HG03565 (cell line): ENCODE data around the gene ZMYM3.

Experiments used
- ATAC-seq: cut with Tn5 transposase; IDR thresholded peaks from one replicate; pipeline ENCODE4 v1.9.1; 2021; ENCODE audit warnings: mild to moderate bottlenecking, moderate library complexity; ENCODE audit not compliant: unreplicated experiment

Gene ZMYM3

GRCh38 chrX:71253253-71254091, 468 bp downstream of the ZMYM3 start:
- no peak for ATAC-seq

GRCh38 chrX:71252221-71252620, 1.7 kb downstream of the ZMYM3 start:
- no peak for ATAC-seq

GRCh38 chrX:71251466-71251973, 2.4 kb downstream of the ZMYM3 start:
- ATAC-seq, result no peak

GRCh38 chrX:71250841-71251240, 3.1 kb downstream of the ZMYM3 start:
- no peak for ATAC-seq

- ATAC-seq, result no peak
Observed at GRCh38 chrX:71245159-71245558, 8.8 kb downstream of the ZMYM3 start.

DNA sequence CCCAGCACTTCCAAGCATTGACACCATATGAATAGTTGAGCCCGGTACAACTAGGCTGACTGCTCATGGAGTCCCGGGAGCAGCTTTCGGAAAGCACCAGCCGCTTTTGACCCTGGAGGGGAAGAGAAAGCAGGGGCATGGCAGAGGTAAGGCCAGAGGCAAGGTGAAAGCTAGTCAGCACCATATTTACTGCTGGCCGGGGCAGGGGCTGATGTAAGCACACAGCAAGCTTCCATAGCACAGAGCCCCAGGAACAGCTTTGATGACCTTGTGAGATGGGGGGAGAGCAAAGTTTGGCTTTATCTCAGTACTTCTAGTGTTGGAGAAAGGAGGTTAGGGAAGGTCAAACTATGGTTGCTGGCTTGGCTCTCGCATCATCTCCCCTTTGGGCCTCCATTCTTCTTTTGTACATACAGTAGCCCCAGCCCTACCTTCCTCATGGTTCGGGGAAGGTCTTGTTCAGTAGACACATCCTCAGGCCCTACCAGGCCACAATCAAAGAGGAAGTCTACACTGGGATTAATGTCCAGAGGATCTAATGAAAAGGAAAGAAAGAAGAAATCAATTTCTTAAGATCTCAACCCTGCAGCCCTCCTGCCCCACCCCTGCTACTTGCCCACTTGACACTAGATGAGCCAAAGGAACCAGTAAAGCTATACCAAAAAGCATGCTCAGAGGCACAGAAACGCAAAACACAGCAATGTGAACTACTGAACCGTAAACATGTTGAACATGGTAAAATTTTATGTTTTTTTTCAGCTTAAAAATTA, 9.4 kb downstream of the ZMYM3 start:
- no peak for ATAC-seq

DNA sequence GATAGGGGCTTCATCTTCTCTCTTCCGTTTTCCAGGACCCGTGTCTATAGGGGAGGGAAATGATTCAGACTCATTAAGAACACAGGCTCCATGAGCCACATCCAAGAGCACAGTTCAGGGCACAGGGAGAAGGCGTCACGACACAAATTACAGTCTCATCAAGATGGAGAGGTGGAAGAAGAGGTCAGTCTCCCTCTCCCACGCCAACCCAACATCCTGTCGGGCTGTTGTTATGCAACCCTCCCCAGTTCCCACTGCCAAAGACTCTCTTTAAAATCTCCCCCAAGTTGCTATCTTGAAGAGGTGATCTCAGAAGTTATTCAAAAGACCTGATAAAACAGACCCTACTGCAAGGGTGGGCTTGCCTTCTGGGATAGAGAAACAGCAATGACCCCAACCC, 12.6 kb downstream of the ZMYM3 start:
- no peak for ATAC-seq

GRCh38 chrX:71239781-71240180, 14.2 kb downstream of the ZMYM3 start:
- ATAC-seq, result no peak

- ATAC-seq, result no peak
Observed at GRCh38 chrX:71236836-71237235, 17.1 kb downstream of the ZMYM3 start.

- ATAC-seq, result no peak
Observed at GRCh38 chrX:71235482-71235881, 18.5 kb downstream of the ZMYM3 start.

DNA sequence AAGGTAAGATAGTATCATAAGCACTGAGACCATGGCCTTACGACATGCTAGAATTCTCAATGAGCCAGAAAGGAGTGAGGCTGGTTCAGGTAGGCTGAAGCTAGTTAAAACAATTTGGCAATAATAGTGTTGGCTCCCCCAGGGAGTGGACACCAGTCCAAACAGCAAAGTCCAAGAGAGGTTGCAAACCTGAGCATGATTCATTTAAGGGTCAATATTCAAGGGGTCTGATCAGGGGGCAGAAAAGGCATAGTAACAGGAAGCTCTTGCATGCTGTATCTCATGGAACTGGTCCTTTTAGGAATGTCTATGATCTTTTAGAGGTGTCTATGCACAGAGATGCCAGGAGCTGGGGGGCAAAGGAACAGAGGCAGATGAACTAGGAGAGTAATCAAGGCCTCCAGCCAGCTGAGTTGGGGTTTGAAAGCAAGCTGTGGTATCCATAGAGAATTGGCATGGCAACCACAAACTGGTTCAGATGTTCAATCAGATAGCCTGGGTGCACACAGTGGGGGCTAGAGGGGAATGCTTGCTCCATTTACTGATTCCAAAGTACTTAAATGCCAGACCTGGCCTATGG, 25.8 kb downstream of the ZMYM3 start:
- ATAC-seq, result no peak

- no peak for ATAC-seq
Observed at GRCh38 chrX:71227370-71228062, 26.4 kb downstream of the ZMYM3 start.

GRCh38 chrX:71225676-71226075, 28.3 kb downstream of the ZMYM3 start:
- no peak for ATAC-seq

DNA sequence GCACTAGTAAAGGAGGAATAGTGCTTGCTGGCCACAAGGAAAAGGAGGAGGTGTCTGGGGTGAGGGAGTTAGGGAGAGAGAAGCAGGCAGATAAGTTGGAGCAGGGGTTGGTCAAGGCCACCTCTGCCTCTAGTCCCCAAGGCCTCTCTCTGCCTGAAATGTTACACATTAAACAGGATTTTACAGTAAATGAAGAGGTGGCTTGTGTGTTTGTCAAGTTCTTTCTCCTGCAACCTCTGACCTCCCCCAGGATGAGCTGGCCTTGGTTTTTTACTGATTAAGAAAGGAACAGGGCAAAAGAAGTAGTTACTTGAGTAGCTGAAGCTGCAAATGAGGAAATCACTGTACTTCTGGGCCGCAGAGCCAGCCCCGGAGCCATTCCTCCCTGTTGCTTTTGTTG, 28.9 kb downstream of the ZMYM3 start:
- ATAC-seq, result no peak

DNA sequence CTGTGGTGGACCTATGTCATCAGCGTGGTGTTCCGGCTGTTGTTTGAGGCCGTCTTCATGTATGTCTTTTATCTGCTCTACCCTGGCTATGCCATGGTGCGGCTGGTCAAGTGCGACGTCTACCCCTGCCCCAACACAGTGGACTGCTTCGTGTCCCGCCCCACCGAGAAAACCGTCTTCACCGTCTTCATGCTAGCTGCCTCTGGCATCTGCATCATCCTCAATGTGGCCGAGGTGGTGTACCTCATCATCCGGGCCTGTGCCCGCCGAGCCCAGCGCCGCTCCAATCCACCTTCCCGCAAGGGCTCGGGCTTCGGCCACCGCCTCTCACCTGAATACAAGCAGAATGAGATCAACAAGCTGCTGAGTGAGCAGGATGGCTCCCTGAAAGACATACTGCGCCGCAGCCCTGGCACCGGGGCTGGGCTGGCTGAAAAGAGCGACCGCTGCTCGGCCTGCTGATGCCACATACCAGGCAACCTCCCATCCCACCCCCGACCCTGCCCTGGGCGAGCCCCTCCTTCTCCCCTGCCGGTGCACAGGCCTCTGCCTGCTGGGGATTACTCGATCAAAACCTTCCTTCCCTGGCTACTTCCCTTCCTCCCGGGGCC, 29.7 kb downstream of the ZMYM3 start:
- ATAC-seq, result no peak

DNA sequence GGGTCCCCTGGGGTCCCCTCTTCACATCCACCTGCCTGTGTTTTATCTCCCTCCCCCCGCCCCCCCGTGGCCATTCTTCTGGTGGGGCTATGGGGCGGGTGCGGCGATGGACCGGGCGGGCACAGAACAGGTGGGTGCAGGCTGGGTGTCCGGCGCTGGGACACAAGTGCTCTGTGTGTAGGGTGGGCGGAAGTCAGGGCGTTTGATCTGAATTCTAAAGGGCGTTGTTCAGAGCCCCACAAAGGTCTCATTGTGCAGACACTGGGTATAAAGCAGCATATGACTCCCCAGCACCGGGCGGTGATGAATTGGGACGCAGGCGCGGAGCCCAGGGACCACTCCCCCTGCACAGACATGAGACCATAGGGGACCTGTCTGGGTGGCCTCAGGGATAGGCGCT, 31.0 kb downstream of the ZMYM3 start, which contains the start of gene GJB1:
Gene GJB1 (plus strand): TSS at position 296 of the 400 bp plus-strand sequence. CDS start 484 bp downstream, outside the sequence.
- ATAC-seq, result no peak

DNA sequence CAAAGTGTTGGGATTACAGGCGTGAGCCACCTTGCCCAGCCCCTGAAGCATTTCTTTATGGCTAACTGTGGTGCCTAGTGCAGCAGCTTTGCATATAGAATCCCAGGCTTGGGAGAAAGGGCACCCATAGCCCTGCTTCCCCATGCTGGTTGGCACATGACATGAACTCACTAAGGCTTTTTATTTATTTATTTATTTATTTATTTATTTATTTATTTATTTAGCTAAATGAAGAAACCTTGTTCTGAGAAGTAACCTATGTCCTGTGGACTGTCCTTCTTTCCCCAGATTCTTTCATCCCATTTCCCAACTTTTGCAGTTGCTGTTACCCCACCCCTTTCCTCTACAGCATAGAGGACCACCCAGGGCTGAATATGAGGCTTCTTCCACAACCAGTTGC, 32.8 kb downstream of the ZMYM3 start:
- no peak for ATAC-seq

DNA sequence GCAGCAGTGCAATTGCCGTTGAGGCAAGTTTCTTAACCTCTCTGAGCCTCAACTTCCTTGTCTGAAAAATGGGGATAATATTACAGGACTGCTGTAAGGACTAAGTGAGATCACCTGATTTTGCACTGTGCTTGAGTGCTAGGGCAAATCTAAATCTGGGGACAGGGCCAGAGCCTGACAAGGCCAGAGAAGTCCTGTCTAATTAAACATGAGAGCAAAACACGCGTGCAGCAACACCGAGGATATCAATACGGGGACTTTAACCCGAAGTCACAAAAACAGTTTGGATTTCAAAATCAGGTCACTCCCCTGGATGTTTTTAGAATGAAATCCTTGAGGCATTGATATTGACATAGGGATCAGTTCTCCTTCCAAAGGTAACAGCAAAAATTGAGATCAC, 36.6 kb downstream of the ZMYM3 start:
- ATAC-seq, result no peak

- ATAC-seq, result no peak
Observed at GRCh38 chrX:71216485-71216884, 37.5 kb downstream of the ZMYM3 start.

DNA sequence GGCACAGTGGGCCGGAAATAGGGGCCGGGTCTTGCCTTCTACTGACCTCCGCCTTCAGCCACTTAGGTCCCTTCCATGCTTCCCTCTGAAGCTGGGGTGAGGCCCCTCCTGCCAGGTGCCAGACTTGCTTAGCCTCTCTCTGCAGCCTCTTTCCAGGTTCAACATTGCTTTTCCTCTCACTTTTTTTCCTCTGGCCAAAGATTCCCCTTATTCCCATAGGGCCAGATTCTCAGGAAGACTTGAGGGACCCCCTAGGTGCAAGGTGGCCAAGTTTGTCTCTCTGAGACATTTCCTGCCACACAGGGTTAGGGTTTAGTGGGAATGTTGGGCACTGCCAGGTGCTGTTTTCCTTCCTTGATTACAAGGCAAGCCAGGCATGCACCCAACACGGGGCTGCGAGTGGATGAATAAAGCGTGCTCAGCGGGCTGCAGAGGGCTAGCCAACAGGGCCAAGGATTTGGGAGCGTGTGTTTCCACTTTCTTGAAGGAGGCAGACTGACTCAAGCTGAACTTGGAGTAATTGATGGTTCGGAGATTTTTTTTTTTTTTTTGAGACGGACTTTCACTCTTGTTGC, 38.5 kb downstream of the ZMYM3 start:
- no peak for ATAC-seq
